HG02981 (cell line): Measurements from ENCODE around the gene GDF10.

Experiments used
- ATAC-seq: cut with Tn5 transposase; IDR thresholded peaks from one replicate; pipeline ENCODE4 v1.9.1; 2021; ENCODE audit warnings: mild to moderate bottlenecking, moderate library complexity; ENCODE audit not compliant: unreplicated experiment

The GDF10 gene

DNA sequence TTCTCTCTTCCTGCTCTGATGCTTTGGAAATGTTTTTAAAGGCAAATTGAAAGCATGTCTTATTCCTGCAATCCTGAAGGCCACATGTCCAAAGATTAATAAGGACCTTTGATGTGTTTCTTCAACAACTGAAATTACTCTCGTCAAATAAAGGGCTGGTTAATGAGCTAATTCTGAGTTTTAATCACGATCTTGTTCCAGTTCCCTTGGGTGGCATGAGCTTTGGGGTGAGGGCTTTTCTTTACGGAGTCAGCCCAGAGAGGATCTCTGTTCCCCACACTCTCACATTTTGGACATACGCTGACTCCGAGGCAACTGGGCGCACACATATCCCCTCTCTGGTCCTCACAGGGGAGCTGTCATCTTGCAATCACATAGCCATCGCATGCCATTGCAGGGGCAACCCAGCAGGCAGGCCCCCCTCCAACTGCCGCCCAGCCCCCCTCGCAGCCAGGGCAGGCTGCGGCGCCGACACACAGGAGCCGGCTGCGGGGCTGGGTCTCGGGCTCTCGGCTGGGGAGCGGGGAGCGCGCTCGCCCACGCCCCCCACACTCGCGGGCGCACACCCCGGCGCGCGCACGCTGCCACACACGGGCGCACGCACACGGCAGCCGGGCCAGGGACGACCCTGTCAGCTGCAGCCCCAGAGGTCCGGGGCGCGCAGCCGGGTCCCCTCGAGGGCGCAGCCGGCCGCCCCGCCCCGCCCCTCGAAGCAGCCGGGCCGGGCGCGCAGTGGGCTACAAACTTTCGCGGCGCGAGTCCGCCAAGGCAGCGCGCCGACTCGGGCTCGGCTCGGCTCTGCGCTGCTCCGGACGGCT lies at the start of gene GDF10:
Gene GDF10 (plus strand): TSS at position 587 of the 818 bp plus-strand sequence. CDS start 455 bp downstream, outside the sequence.
- no peak for ATAC-seq

- no peak for ATAC-seq
These were observed 47.8 kb upstream of the GDF10 start for GRCh38 chr10:47252093-47252780.

DNA sequence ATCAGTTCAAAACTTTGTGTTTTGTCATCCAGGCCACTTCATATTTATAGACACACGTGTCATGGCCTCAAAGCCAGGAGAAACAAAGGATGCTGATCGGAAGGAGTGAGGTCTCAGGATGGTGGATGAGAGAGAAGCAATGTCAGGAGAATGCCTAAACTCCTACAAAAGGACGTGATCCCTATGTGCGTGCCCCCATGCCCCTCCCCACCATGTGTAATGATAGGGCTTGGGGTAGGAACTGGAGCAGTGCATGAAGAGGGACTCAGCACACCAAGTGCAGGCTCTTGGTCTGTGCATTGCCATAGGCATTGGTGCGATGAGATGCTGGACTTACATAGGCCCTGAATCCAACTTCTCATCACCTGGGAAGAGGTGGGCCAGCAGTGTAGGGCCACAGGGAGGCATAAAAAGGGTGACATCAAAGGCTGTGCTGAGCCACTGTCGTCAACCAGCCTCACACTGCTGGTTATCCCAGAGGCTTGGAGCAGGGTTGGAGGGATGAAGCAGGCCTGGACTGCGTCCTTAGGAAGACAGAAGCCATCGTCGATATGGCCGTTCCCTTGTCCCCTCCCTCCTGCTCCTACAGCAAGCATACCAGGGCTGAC lies 46.9 kb upstream of the GDF10 start:
- ATAC-seq, result no peak

DNA sequence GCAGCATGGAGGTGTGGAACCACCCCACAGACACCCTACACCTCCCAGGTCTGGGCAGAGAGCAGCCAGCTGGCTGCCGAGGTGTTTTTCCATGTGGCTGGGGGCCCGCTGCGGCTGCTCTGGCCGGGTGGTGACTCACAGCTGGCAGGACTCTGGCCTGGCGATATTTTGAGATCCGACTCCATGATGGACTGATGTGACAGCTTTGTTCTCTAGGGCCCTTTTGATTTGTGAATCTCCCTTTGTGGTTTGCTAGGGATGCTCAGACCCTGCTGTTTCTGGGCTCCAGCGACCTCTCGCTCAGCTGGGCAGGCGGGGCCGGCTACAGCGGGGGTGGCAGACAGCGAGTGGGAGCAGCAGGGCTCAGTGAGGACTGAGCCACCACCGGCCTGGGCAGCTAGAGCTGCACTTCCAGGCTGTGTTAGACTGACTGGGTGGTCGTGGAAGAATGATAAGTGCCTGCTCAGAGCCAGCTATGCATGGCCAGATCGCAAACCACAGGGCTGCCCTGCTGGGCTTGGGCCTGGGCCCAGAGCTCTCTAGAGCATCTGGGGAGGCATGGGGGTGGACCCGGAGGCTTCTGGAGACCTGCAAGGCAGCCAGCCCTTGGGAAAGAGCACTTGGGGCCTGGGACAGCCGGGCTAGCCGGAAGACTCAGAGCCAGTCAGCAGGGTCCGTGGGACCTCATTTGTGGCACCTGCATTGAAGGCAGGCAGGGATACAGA lies 46.2 kb upstream of the GDF10 start:
- ATAC-seq, result no peak

DNA sequence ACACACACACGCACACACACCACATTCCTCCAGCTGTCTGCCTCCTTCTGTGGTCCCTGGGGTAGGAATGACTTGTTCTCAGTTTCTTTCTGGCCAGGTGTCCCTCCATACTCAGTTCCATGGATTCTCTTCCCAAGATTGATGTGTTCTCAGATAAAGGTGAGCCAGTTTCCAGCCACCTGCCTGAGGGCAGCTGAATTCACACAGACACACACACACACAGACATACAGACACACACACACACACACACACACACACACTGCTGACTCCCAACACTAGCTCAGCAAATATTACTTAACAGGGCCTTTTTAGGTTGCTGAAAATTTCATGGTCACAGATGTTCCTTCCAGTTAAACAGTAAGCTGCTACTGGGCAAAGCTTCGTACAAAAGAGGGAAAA lies 45.4 kb upstream of the GDF10 start:
- ATAC-seq, result no peak

GRCh38 chr10:47255033-47255813 lies 44.8 kb upstream of the GDF10 start:
- no peak for ATAC-seq

GRCh38 chr10:47255866-47256265 lies 44.1 kb upstream of the GDF10 start:
- no peak for ATAC-seq

- ATAC-seq, result no peak
These were observed 43.2 kb upstream of the GDF10 start for GRCh38 chr10:47256751-47257336.

DNA sequence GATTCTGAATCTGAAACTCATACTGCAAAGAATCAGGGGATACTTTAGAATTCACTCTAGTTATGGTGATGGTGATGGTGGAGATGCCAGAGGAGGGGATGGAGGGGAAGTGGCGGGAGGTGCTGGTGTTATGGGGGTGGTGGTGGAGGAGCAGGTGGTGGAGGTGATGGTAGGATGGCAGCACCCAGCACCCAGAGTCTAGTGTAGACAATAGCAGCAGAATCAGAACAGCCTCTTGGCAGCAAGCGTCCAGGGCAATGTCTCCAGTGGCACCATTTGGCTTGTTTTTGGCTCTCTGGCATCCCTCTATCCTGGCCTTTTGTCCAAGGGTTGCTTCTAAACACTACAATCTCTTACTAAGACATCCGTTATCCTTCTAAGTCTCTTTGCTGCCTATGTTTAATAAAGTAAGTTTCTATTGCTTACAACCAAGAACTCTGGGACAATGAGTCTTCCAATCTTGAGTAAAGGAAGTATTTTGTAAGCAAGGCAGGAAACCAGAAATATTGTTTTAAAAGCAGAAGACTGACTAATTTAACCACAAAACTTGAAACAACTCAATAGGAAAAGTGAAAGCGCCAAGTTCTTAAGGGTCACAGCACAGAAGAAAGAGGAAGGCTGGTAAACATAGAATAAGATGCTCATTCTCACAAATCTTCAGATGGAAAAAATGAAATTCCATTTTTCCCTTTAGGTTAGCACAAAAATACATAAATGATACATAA lies 42.4 kb upstream of the GDF10 start:
- no peak for ATAC-seq

GRCh38 chr10:47258921-47259320 lies 41.1 kb upstream of the GDF10 start:
- no peak for ATAC-seq

GRCh38 chr10:47259466-47259865 lies 40.5 kb upstream of the GDF10 start:
- no peak for ATAC-seq

DNA sequence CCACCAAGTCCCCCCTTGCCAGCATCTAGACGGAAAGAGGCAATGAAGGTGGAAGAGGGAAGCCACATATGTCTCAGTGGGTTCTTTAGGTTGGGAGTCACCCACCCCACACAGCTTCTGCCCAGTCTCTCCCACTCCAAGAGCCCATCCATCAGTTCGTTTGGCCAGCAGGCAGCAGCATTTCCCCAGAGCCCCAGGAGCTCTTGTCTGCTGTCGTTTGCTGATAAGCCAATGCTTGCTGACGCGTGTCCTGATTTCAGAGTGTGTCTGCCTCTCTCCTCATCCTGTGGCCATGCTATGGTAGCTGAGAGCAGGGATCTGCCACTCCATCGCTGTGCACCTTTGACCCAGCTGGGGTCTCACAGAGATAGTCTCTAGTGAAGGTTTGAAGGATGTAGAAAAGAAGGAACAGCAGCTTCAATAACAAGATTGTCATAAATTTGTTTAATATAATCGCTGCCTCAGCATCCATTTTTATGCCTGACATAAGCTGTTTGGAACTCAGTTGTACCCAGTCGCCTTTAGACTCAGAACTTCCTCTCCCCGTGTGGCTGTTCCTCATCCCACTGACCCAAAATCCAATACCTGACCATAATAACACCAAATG lies 39.4 kb upstream of the GDF10 start:
- ATAC-seq, result no peak

DNA sequence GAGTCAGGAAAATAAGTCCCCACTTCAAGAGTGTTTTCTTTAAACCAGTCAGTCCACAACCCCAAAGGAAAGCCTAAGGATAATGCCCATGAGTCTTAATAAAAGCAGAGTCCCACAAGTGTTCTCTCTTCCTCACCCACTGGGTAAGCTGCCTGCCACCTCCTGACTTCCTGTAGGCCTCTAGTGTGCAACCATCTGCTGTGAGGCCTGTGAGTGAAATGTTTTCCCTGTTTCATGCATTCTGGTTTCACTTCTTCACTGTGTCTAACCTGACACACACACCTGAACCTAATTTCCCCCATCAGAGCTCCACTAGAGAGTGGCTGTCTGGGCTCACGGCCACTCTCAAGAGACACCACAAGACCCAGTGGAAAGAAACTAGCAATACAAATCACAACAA lies 38.9 kb upstream of the GDF10 start:
- ATAC-seq, result peak; percentile 90

- no peak for ATAC-seq
These were observed 38.4 kb upstream of the GDF10 start for GRCh38 chr10:47261556-47261955.

DNA sequence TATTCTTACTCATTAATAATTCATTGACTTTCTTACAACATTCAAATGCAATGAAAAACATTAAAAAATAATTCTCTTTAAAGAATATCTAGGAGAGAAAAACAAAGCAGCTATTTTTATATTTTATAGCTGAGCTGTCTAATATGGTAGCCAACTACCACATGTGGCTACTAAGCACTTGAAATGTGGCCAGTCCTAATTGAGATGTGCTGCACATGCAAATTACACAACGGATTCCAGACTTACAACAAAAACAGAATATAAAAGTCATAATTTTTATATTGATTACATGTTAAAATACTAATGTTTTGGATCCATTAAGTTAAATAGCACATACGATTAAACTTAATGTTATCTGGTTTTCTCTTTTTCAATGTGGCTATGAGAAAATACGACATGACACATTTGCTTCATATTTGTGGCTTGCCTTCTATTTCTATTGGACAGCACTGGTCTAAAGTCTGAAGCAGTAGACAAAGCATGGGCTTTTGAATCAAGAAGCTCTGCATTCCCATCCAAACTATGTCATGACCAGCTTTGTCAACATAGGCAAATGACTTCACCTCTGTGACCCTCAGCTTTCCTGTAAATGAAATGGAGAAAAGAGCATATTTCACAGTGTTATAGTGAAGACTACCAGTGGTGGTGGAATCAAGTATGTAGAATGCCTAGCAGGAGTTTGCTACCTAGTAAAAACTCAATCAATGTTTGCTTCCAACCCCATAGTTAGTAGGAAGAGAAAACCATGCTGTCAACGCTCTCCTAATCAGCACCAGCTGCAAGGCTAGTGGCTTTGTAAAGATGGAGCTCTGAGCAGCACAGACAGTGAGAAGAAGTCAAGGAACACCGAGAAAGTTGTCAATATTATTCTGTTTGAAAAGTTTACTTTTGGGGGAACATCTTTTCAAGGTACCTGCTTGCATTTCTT lies 37.1 kb upstream of the GDF10 start:
- ATAC-seq, result no peak

GRCh38 chr10:47264797-47265281 lies 35.2 kb upstream of the GDF10 start:
- no peak for ATAC-seq

GRCh38 chr10:47266602-47267001 lies 33.4 kb upstream of the GDF10 start:
- no peak for ATAC-seq

DNA sequence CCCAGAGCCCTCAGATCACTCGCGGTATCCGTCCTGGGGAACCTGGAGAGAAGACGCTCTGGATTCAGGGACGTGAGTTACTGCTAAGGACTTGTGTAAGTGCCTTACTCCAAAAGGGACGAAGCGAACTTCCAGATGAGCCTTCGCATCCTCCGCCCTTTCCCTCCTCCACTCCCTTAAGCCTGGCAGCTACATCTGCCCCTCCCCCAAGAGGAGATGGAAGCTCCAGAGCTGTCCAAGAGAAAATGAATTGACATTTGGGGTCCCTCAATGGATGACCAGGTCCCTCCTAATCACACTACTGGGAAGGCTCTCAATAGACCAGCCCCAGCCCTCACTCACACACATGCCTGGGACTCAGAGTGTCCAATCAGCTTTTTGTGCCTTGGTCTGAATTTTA lies 31.3 kb upstream of the GDF10 start:
- ATAC-seq, result no peak
